Activated T-cell treated with anti-CD3 and anti-CD28 coated beads, Interleukin-2, amount 50 U/mL, for 1 hour (primary cell): ENCODE results near the gene FKBP10.
"Not testable (repeated sequence)": the region's sequence is repeated elsewhere in the genome, so short reads cannot be mapped to it uniquely, and the experiment has no call there.

Experiments used
- DNase-seq: peaks from one replicate; pipeline ENCODE4 v3.0.0-alpha.2; 2020

FKBP10 gene

GRCh38 chr17:41812381-41813151 lies at the start of gene FKBP10:
TSS of gene FKBP10 (plus strand) at chr17:41813004. CDS start at chr17:41813035, 31 bp downstream.
- DNase-seq = peak; percentile 57

GRCh38 chr17:41763327-41763726 lies 49.5 kb upstream of the FKBP10 start:
- no peak for DNase-seq

- DNase-seq = no peak
Measured at GRCh38 chr17:41766135-41766534, 46.7 kb upstream of the FKBP10 start.

GRCh38 chr17:41767324-41768042 lies 45.3 kb upstream of the FKBP10 start:
- DNase-seq = no peak

GRCh38 chr17:41768682-41769288 lies 44.0 kb upstream of the FKBP10 start:
- no peak for DNase-seq

GRCh38 chr17:41769346-41769862 lies 43.4 kb upstream of the FKBP10 start:
- no peak for DNase-seq

- no peak for DNase-seq
Measured at GRCh38 chr17:41769985-41770384, 42.8 kb upstream of the FKBP10 start.

- DNase-seq = no peak
Measured at GRCh38 chr17:41771389-41772206, 41.2 kb upstream of the FKBP10 start.

GRCh38 chr17:41772218-41772585 lies 40.6 kb upstream of the FKBP10 start:
- DNase-seq = no peak

- DNase-seq = no peak
Measured at GRCh38 chr17:41772586-41773189, 40.1 kb upstream of the FKBP10 start.

GRCh38 chr17:41773190-41773588 lies 39.6 kb upstream of the FKBP10 start:
- DNase-seq = no peak

- DNase-seq = no peak
Measured at GRCh38 chr17:41773731-41774193, 39.0 kb upstream of the FKBP10 start.

- no peak for DNase-seq
Measured at GRCh38 chr17:41775394-41776226, 37.2 kb upstream of the FKBP10 start.

- DNase-seq = not testable (repeated sequence)
Measured at GRCh38 chr17:41776262-41776900, 36.4 kb upstream of the FKBP10 start.

- no peak for DNase-seq
Measured at GRCh38 chr17:41777157-41777573, 35.6 kb upstream of the FKBP10 start.

- DNase-seq = no peak
Measured at GRCh38 chr17:41777574-41778188, 35.1 kb upstream of the FKBP10 start.

GRCh38 chr17:41779954-41780353 lies 32.9 kb upstream of the FKBP10 start:
- no peak for DNase-seq

- DNase-seq = no peak
Measured at GRCh38 chr17:41781404-41782110, 31.2 kb upstream of the FKBP10 start.

- DNase-seq = no peak
Measured at GRCh38 chr17:41782142-41782541, 30.7 kb upstream of the FKBP10 start.
